Stimulated activated CD8-positive, alpha-beta memory T cell treated with anti-CD3 and anti-CD28 coated beads, Interleukin-12 subunit alpha, Interleukin-12 subunit beta, amount 100 ng/mL, for 24 hours (primary cell): ENCODE measurements around the gene MOCS2.

Source experiments
- DNase-seq: peaks from one replicate; pipeline ENCODE4 v3.0.0-alpha.2; 2020; ENCODE audit errors: extremely low read depth

Gene MOCS2

GRCh38 chr5:53052499-53052898 is 57.1 kb downstream of the MOCS2 start:
- DNase-seq: no peak

GRCh38 chr5:53048248-53048647 is 61.3 kb downstream of the MOCS2 start:
- no peak for DNase-seq
